GM12872 (cell line): Measurements from ENCODE around the gene PRPH.

ENCODE experiments used
- CTCF ChIP-seq: IDR thresholded peaks from 3 replicates; pipeline ENCODE4 v1.5.1; 2011; ENCODE audit warnings: low read depth, mild to moderate bottlenecking, low read length, moderate library complexity; ENCODE audit not compliant: insufficient read depth

Gene PRPH

GRCh38 chr12:49325606-49326005, 30.7 kb downstream of the PRPH start:
- no peak for TF ChIP-seq CTCF

- no peak for TF ChIP-seq CTCF
These were observed 32.4 kb downstream of the PRPH start for GRCh38 chr12:49327368-49327767.

GRCh38 chr12:49327887-49328286, 32.9 kb downstream of the PRPH start:
- TF ChIP-seq CTCF: no peak

GRCh38 chr12:49328816-49329215, 33.9 kb downstream of the PRPH start:
- TF ChIP-seq CTCF: no peak

GRCh38 chr12:49330032-49330619, 35.2 kb downstream of the PRPH start:
- TF ChIP-seq CTCF: no peak

- TF ChIP-seq CTCF: no peak
These were observed 35.9 kb downstream of the PRPH start for GRCh38 chr12:49330631-49331379.

GRCh38 chr12:49331380-49332222, 36.7 kb downstream of the PRPH start:
- peak; percentile 59 for TF ChIP-seq CTCF
